Transverse colon (tissue), 4 donors: Measurements from ENCODE around the gene ACSL6. TPM values are rescaled to one million over a fixed set of nuclear protein-coding genes. Genes with fewer than 3 reads are reported as not detected.

Experiments
- DNase-seq: peaks from one replicate; pipeline ENCODE4 v3.0.0-alpha.2; 2019
- H3K27ac ChIP-seq, 4 donors: fragments of 200-600 bp; sonication (generic); 2 replicates each; pipeline ENCODE4 v1.5.1; 2016 to 2018; ENCODE audit warnings: inconsistent platforms in 4 of 4
- H3K27me3 ChIP-seq: fragments of 200-600 bp; sonication (generic); 2 replicates; pipeline ENCODE4 v1.5.1; 2017; ENCODE audit warnings: inconsistent platforms
- H3K36me3 ChIP-seq, 4 donors: fragments of 200-600 bp; sonication (generic); 2 replicates each; pipeline ENCODE4 v1.5.1; 2017 to 2019; ENCODE audit warnings: inconsistent platforms in 4 of 4
- H3K4me1 ChIP-seq, 4 donors: fragments of 200-600 bp; sonication (generic); 2 replicates each; pipeline ENCODE4 v1.5.1; 2017 to 2020; ENCODE audit warnings: inconsistent platforms in 4 of 4
- H3K4me3 ChIP-seq, 4 donors: fragments of 200-600 bp; sonication (generic); 1 replicate in 1 of 4; 2 replicates in 3 of 4; pipeline versions ENCODE4 v1.5.1 to v1.6.1; 2017 to 2019; ENCODE audit warnings: inconsistent platforms in 4 of 4
- H3K9me3 ChIP-seq, 2 donors: fragments of 200-600 bp; sonication (generic); 2 replicates each; pipeline ENCODE4 v1.5.1; 2017 to 2019; ENCODE audit warnings: inconsistent platforms in 2 of 2
- EP300 ChIP-seq: sonication (generic); formaldehyde crosslinking; IDR thresholded peaks from one replicate; pipeline ENCODE4 v1.6.1; 2017; ENCODE audit warnings: antibody characterized with exemption, low read depth
- POLR2A ChIP-seq: fragments of 450-650 bp; IDR thresholded peaks from one replicate; pipeline ENCODE4 v1.6.1; 2016; ENCODE audit warnings: antibody characterized with exemption, mild to moderate bottlenecking, moderate library complexity
- POLR2AphosphoS5 ChIP-seq, 3 donors: sonication (generic); formaldehyde crosslinking; IDR thresholded peaks; one replicate each; pipeline ENCODE4 v1.6.1; 2016; ENCODE audit warnings: antibody characterized with exemption in 3 of 3
- WGBS, 2 donors: methylation state at CpG; one replicate each; pipeline ENCODE4 v1.1.5; 2018; ENCODE audit warnings: low coverage in 1 of 2; 5-methylcytosine and 5-hydroxymethylcytosine counted together
- in situ Hi-C, 4 donors: fragments of 200-750 bp; cut with MboI; loops; one replicate each; pipeline versions ENCODE4 v1.15.0 to v1.15.1; 2017; ENCODE audit warnings: low sequenced_read_pairs in 3 of 4, low pct_ligation_motif_present in 1 of 4, low pct_unique_long_range_greater_than_20kb in 1 of 4
- intact Hi-C: fragments of 100-400 bp; cut with DNase I; formaldehyde crosslinking; loops from one replicate; pipeline ENCODE4 v1.15.1; 2023; ENCODE audit warnings: low total_unique reads
- total RNA-seq, 4 donors: library from RNA; depleted of rRNA; stranded (reverse); fragments of >200 nt; gene quantifications; one replicate each; pipeline ENCODE4 v1.1.0, GENCODE V29; 2016
- TF ChIP-seq, protein P1 (sequence below), 5 experiments: fragments of 200-600 bp in 3 of 5; fragments of 450-650 bp in 2 of 5; sonication (generic) in 3 of 5; IDR thresholded peaks; 1 replicate in 2 of 5; 2 replicates in 3 of 5; pipeline ENCODE4 v1.5.1; 2016 to 2017; ENCODE audit warnings: antibody characterized with exemption in 5 of 5, inconsistent platforms in 3 of 5, mild to moderate bottlenecking in 2 of 5, moderate library complexity in 1 of 5

The ACSL6 gene
- total RNA-seq, 4 donors from 2014 or later, result 0.41 to 0.64 TPM; not detected in 2

- intact Hi-C loops, result no loop called here
These were observed 20.7 kb downstream of the ACSL6 start for GRCh38 chr5:131990716-131991115.

DNA sequence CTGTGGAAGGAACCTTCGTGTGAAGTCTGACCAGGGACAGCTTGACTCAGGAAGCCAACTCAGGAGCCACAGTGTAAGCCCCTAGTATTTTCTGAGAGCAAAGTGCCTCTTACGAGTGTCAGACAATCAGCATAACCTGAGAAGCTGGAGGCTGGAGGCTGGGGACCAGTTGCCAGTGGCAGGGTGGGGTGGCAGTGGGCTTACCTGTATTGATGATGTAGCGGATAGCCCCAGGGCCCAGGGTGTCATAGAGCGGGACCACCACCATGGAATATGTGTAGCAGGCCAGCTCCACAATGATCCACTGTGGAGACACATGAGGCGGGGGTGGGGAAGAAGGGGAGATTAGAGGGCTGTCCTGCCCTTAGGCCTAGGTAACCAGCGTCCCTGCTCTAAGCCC is 22.9 kb downstream of the ACSL6 start:
- intact Hi-C loops (no loop called here), in situ Hi-C loops (no loop called here)
- TF ChIP-seq EP300, result no peak
- H3K4me1 ChIP-seq, result no peaks in the 10 kb centered on the region
- H3K4me3 ChIP-seq, result no peak overlapping the region
- no peak for DNase-seq
- no peaks in the 10 kb centered on the region for H3K9me3 ChIP-seq
- H3K27ac ChIP-seq, result no peak overlapping the region
- H3K27me3 ChIP-seq, result no peaks in the 10 kb centered on the region
- 91% methylated on average over 6 of the region's 6 CpGs; no CpG with 5 or more reads in 1 of the 2 donors for WGBS, 2 donors
- no peaks in the 10 kb centered on the region for H3K36me3 ChIP-seq

More at GRCh38 chr5:131990716-131991115, 20.7 kb downstream of the ACSL6 start:
- Histone ChIP-seq H3K4me3 (no peak overlapping the region), H3K9me3 (no peaks in the 10 kb centered on the region), H3K4me1 (no peaks in the 10 kb centered on the region), H3K36me3 (no peaks in the 10 kb centered on the region), H3K27ac (no peak overlapping the region), H3K27me3 (no peaks in the 10 kb centered on the region)
- WGBS, 2 donors, result 93% methylated on average over 11 of the region's 13 CpGs; no CpG with 5 or more reads in 1 of the 2 donors
- no peak for DNase-seq
- in situ Hi-C loops, result no loop called here
- no peak for TF ChIP-seq EP300

- Histone ChIP-seq H3K27ac (no peak overlapping the region), H3K9me3 (no peaks in the 10 kb centered on the region), H3K4me1 (no peaks in the 10 kb centered on the region), H3K4me3 (no peak overlapping the region), H3K27me3 (no peaks in the 10 kb centered on the region), H3K36me3 (no peaks in the 10 kb centered on the region)
- in situ Hi-C loops, result no loop called here
- DNase-seq, result no peak
- 96% methylated on average over 3 of the region's 3 CpGs; no CpG with 5 or more reads in 1 of the 2 donors for WGBS, 2 donors
- TF ChIP-seq POLR2AphosphoS5 (IDR thresholded peaks at IDR 0.05) (no peak), EP300 (no peak), POLR2A (no peak)
- TF ChIP-seq, protein P1, sequence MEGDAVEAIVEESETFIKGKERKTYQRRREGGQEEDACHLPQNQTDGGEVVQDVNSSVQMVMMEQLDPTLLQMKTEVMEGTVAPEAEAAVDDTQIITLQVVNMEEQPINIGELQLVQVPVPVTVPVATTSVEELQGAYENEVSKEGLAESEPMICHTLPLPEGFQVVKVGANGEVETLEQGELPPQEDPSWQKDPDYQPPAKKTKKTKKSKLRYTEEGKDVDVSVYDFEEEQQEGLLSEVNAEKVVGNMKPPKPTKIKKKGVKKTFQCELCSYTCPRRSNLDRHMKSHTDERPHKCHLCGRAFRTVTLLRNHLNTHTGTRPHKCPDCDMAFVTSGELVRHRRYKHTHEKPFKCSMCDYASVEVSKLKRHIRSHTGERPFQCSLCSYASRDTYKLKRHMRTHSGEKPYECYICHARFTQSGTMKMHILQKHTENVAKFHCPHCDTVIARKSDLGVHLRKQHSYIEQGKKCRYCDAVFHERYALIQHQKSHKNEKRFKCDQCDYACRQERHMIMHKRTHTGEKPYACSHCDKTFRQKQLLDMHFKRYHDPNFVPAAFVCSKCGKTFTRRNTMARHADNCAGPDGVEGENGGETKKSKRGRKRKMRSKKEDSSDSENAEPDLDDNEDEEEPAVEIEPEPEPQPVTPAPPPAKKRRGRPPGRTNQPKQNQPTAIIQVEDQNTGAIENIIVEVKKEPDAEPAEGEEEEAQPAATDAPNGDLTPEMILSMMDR (IDR thresholded peaks at IDR 0.05), result no peak
- intact Hi-C loops, result no loop called here
These were observed 24.2 kb downstream of the ACSL6 start for GRCh38 chr5:131987251-131987650.

DNA sequence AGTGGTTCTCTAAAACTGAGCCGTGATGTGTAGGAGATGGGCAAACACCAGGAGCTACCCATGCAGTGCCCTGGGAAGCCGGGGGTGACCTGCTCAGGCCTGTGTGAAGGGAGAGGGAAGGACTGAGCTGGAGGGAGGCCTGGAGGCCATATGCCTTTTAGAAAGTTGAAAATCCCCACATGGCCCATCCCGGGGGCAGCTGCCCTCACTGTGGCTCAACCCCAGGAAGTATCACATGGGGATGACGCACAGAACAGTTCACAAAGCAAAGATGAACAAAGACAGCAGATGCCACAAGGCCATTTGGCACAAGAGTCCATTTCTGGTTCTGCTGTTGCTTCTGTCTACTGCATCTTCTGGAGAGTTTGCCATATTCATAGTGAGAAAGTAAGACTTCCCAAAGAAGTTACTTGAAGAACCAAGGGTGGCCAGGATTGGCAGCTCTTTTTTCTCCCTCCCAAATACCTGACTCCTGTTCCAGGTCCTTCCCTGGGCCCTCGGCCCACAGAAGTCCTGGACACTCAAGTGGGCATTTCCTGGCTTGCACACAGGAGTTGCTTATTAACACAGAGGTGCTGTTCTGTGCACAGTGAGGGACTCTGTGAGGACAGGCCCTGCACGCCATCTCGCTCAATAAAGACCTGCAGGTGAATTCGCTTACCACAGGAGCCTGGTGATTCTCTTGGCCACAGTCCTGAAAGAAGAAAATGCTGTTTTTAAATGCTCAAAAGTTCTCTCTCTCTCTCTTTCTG is 25.1 kb downstream of the ACSL6 start:
- Histone ChIP-seq H3K36me3 (no peaks in the 10 kb centered on the region), H3K4me1 (no peaks in the 10 kb centered on the region), H3K27me3 (no peaks in the 10 kb centered on the region), H3K27ac (no peak overlapping the region), H3K4me3 (no peak overlapping the region), H3K9me3 (no peaks in the 10 kb centered on the region)
- DNase-seq, result no peak
- WGBS, 2 donors, result 90% methylated on average over 8 of the region's 8 CpGs; no CpG with 5 or more reads in 1 of the 2 donors
- intact Hi-C loops, result no loop called here
- TF ChIP-seq POLR2A (no peak), EP300 (no peak), POLR2AphosphoS5 (IDR thresholded peaks at IDR 0.05) (no peak)
- TF ChIP-seq, protein P1 (IDR thresholded peaks at IDR 0.05), result no peak
- in situ Hi-C loops, result no loop called here

- intact Hi-C loops, result no loop called here
- H3K9me3 ChIP-seq, result no peaks in the 10 kb centered on the region
- 80 to 95% methylated on average over 1 to 8 of the region's 8 CpGs for WGBS, 2 donors
- in situ Hi-C loops, result no loop called here
- H3K27me3 ChIP-seq, result no peaks in the 10 kb centered on the region
- no peak overlapping the region for H3K27ac ChIP-seq
- H3K4me1 ChIP-seq, result no peaks in the 10 kb centered on the region
- no peak for DNase-seq
- TF ChIP-seq, protein P1 (IDR thresholded peaks at IDR 0.05), result no peak
- no peak for TF ChIP-seq POLR2A
- TF ChIP-seq POLR2AphosphoS5 (IDR thresholded peaks at IDR 0.05), result no peak
- TF ChIP-seq EP300, result no peak
- H3K4me3 ChIP-seq, result no peak overlapping the region
- H3K36me3 ChIP-seq, result no peaks in the 10 kb centered on the region
These were observed 26.3 kb downstream of the ACSL6 start for GRCh38 chr5:131984956-131985665.
